Posterior cingulate gyrus (tissue), 11 donors: ENCODE data around the gene ITPRIP.
A peak's percentile ranks its signal among the peaks of the same experiment; 100 is the strongest.

ENCODE experiments used
- DNase-seq, 10 donors: peaks; one replicate each; pipeline versions ENCODE4 v3.0.0 to v3.0.0-alpha.2; 2020 to 2021; ENCODE audit warnings: mixed read lengths in 3 of 10
- intact Hi-C: fragments of 100-400 bp; cut with DNase I; formaldehyde crosslinking; loops from one replicate; pipeline ENCODE4 v1.15.1; 2023

Gene ITPRIP

DNA sequence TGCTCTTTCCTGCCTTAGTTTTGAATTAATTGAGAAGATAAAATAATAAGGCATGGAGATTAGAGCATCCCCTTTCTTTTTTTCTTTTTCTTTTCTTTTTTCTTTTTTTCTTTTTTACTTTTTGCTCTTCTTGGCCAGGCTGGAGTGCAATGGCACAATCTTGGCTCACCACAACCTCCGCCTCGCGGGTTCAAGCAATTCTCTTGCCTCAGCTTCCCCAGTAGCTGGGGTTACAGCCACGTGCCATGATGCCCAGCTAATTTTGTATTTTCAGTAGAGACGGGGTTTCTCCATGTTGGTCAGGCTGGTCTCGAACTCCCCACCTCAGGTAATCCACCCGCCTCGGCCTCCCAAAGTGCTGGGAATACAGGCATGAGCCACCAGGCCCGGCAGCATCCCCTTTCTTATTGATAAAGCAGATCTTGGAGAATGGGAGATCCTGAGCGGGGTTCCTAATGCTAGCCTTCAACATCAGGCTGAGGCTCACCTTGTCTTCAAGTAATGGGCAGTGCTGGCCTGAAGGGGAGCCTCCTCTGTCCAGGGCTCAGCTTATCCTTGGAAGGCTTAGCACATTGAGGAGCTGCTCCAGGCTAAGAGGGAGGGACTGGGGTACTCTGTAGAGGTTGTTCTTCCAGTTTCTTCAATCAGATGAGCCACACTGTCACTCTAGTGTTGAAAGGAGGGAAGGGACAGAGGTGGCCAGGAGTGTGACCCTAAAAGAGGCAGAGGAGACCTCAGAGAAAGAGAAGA lies 41.4 kb downstream of the ITPRIP start:
- peak in 1 of 10 donors; percentile 64 for DNase-seq
- intact Hi-C loops = no loop called here

DNA sequence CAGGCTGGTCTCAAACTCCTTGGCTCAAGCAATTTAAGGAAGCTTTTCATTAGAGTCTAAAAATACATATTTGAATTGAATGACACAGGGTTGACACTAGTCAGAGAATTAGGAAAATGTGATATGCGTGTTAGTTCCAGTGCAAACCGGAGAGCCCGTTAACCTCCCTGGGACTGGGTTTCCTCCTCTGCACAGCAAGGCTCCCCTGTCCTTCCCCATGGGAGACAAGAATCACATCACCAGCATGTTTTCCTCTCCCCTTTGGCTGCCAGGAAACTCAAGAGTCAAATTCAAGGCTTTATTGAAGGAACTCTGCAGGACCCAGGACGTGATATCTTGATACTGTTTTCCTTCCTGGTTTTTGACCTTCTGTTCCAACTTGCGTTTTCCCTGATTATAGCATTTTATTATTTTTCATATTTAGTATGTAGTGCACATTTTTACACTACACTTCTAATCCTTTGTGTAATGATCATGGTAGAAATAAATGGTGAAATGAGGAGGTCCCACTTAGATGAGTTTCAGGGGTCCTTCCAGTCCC lies 44.4 kb downstream of the ITPRIP start:
- intact Hi-C loops = no loop called here

DNA sequence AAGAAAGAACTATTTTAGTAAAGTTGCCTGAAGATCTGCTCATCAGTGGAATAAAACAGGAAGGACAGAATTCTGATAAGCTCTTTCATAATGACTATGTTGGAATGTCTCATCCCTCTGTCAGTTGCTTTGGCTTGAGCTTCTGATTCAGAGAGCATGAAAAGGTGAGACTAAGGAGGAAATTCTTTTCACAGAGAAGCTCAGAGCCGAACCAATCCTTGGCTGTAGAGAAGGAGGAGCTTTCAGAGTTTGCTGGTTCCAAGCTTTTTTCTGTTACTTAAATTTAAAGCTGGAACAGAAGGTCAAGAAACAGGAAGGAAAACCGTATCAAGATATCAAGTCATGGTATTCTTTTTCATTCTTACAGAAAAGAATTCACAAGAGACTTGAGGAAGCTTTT lies 45.3 kb downstream of the ITPRIP start:
- intact Hi-C loops = no loop called here
- no peak for DNase-seq

More for the DNA sequence above, 44.4 kb downstream of the ITPRIP start:
- no peak for DNase-seq

DNA sequence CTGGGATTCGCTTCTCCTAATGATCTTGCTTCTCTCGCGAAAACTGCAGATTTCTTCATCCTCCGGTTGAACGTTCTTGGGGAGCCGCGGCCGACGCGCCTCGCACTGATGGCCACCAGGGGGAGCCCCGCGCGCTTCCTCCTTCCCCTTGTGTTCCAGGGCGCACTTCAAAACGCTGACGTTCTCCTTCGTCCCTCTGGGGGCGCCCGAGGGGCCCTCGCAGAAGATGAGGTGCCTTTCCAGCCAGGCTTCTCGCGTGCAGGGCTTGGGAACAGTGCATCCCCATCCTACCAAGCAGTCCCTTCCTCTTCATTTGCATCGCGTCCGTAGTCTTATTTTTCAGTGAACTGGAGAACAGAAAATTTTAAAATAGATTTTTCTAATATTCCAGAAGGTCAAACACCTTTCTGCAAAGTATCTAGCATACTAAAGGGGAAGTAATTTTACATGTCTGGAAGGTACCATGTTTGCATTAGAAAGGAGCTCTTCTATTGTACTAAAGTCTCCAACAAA lies 46.8 kb downstream of the ITPRIP start:
- intact Hi-C loops = loop anchor here (1.0 to 2.0 kb wide), 2 partner anchors 47 to 59 kb away; partner anchors contain the start of gene ITPRIP

DNA sequence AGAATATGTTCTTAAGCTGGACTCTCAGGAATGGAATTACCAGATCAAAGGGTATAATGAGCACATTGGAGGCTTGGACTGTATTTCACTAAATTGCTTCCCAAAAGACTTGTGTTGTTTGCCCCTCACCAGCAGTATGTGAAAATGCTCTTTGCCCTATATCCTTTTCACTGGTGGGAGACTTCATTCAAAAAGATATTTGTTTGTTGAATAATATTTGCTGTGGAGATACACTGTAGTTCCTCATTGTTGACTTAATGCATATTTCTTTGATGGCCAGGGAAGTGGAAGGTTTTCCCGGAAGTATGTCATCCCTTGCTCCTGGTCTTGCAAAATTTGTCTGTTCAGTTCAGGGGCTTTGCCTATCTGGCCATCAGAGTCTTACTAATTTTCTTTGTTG lies 49.9 kb downstream of the ITPRIP start:
- intact Hi-C loops = no loop called here
- DNase-seq = no peak

More for the DNA sequence above, 46.8 kb downstream of the ITPRIP start:
- DNase-seq = peak; percentile 79 to 99 (median 90)

DNA sequence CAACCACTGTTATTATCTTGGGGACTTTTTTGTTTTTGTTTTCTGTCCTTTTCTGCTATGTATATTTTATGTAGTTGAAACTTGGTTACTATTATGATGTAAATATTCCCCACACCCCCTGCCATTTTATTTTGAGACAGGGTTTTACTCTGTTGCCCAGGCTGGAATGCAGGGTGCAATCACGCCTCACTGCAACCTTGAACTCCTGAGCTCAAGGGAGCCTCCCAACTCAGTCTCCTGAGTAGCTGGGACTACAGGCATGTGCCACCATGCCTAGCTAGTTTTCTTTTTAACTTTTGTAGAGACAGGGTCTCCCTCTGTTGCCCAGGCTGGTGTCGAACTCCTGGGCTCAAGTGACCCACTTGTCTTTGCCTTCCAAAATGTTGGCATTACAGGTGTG lies 51.3 kb downstream of the ITPRIP start:
- no peak for DNase-seq
- intact Hi-C loops = no loop called here

DNA sequence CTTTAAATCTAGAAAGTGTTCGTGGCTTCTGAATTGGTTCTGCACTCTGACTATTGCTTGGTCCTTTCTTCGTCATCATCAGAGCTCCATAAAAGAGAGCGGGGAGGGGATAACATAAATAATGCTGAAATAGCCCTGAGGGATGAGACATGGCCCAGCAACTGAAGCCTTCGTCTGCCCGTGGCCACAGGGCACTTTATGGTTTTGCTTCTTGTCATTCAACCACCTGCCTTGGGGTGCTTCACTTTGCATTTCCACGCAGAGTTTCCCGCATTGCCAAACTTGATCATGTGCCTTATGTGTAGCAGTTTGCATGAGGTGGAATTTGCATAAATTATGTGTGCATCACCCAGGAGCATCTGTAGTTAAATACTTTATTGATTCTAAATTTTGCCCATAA lies 53.4 kb downstream of the ITPRIP start:
- intact Hi-C loops = no loop called here
- DNase-seq = no peak

DNA sequence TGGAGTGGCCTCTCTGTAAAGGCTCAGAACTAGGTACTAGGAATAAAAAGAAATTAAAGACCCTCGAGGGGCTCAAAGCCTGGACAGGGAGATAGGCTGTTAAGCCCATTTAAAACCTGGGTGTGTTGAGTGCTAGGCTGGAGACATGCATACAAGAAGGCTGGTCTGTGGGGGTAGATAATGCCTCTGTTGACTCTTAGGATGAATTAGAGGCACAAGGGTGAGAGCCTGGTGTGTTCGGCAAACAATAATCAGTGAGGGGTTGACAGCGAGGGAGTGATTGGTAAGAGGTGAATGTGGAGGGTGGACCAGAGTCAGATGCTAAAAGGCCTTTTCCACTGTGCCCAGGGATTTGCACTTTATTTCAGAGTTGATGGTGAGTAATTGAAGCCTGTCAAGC lies 56.6 kb downstream of the ITPRIP start:
- intact Hi-C loops = no loop called here
- DNase-seq = no peak

DNA sequence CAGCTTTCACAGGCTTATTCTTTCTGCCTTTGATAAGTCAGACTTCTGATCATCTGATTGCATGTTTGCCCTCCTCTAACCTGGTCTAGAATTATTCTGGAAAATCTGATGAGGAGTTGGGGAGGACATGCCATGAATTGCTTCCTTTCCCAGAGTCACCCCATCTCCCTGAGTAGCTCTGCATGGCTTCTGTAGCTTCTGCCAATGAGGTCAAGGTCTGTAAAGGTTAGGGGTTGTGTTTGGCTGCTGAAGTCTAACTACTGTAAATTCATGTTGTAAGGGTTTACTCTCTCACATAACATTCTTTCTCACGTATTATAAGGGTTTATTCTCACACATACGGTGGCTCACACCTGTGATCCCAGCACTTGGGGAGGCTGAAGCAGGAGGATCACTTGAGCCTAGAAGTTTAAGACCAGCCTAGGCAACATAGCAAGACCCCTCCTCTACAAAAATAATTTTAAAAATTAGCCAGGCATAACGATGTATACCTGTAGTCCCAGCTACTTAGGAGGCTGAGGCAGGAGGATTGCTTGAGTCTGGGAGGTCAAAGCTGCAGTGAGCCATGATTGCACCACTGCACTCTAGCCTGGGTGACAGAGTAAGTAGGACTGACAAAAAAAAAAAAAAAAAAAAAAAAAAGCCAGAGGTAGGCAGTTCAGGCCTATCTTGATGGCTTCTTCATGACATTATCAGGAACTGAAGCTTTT lies 58.6 kb downstream of the ITPRIP start:
- intact Hi-C loops = no loop called here
- DNase-seq = no peak

DNA sequence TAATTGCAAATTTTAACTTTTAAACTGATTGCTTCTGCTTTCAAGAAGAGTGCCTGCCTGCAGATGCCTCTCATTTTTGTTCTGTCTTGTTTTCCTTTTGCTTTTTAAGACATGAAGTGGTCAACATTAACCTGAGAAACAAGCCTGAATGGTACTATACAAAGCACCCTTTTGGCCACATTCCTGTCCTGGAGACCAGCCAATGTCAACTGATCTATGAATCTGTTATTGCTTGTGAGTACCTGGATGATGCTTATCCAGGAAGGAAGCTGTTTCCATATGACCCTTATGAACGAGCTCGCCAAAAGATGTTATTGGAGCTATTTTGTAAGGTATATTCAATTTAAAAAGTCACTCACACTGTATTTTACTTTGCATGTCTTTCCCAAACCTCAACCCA lies 60.5 kb downstream of the ITPRIP start:
- DNase-seq = no peak
- intact Hi-C loops = no loop called here

DNA sequence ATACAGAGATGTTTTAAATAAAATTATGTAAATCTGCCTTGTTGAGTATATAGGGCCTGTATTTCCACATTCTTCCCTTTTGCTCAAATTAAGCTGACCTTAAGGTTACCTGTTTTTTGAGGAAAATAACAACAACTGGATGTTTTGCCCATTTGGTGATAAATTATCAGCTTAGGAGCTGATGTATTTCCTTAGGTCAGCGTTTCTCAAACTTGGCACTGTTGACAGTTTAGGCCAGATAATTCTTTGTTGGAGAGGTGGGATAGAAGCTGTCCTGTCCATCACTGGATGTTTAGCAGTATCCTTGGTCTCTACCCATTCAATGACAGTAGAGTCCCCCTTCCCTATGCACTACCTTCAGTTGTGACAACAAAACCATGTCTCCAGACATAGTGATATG lies 62.1 kb downstream of the ITPRIP start:
- intact Hi-C loops = no loop called here
- DNase-seq = no peak

DNA sequence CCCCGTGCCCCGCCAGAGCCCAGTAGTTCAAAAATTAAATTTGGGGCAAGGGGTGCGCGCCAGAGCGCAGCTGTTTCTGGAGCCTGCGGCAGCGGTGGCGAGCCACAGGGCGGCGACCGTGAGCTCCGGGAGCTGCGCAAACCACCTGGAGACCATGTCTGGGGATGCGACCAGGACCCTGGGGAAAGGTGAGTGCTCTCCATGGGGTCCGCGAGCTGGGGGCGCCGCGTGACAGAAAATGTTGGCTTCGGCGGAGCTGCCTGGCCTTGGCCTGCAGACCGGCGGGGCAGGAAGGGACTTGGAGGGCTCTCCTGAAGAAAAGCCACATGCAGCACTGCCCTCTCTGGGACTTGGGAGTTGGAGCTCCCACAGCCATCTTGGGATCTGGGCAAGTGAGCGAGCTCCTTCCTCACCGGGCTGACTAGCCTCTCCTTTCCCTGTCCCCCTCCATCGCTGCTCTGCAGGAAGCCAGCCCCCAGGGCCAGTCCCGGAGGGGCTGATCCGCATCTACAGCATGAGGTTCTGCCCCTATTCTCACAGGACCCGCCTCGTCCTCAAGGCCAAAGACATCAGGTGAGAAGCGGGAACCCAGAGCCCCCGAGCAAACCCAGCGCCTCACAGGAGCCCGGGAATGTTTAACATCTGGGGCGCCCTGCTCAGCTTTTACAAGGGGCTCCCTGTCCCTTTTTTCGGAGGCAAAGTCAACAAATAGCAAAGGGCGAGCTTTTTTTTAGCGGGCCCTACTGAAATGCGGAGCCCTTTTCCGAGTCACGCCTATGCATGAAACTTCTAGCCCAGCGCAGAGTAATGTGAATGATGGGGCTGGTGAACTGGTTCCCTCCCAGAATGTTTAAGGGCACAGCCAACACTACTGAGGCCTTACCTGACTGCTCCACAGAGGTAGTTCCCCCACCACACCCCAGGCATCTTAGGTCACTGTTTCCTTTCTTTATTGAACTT lies 63.2 kb downstream of the ITPRIP start:
- peak in 9 of 10 donors; percentile 32 to 95 (median 62) for DNase-seq
- intact Hi-C loops = no loop called here

DNA sequence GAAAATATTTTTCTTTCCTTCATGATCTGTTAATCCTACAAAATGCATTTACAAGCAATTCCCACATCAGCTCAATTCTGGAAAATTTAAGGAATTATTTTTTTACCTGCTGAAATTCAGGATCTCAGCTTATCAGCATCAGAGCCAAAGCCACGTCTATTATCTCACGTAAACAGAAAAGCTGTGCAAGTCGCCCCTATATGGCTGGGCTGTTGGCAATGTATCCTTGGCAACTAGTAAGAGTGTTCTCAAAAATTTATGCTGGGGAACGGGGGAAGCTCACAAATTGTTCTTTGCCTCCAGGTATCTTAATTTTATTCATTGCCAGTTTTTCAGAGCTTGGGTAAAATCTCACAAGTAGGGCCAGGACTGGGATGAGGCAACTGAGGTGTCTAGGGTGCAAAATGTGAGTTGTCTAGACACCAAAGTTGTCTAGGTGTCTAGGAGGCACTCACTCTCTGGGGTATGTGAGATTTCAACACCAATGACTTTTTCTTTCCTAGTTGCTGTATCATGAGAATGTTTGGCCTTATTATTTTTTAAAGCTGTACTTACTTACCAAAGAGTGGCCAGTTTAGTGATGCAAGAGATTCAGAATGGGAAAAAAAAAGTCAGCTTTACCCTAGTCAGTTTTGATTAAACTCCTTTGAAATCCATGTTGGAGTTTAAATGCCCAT lies 64.2 kb downstream of the ITPRIP start:
- intact Hi-C loops = no loop called here
- DNase-seq = no peak

DNA sequence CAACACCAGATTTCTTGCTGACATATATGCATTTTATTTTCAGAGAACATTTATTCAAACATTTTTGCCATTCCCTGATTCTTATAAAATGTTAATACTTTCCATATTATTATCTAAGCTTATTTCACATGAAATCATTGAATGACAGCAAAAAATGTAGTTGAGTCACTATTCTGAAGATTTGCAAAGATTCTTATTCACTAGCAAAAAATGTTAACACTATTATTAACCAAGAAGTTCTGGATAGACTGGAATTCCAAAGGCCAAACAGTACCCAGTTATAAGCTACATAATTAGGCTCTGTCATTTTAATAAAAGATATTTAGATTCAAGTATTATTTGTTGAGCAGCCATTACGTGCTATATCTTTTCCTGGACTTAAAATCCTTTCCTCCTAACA lies 65.0 kb downstream of the ITPRIP start:
- no peak for DNase-seq

DNA sequence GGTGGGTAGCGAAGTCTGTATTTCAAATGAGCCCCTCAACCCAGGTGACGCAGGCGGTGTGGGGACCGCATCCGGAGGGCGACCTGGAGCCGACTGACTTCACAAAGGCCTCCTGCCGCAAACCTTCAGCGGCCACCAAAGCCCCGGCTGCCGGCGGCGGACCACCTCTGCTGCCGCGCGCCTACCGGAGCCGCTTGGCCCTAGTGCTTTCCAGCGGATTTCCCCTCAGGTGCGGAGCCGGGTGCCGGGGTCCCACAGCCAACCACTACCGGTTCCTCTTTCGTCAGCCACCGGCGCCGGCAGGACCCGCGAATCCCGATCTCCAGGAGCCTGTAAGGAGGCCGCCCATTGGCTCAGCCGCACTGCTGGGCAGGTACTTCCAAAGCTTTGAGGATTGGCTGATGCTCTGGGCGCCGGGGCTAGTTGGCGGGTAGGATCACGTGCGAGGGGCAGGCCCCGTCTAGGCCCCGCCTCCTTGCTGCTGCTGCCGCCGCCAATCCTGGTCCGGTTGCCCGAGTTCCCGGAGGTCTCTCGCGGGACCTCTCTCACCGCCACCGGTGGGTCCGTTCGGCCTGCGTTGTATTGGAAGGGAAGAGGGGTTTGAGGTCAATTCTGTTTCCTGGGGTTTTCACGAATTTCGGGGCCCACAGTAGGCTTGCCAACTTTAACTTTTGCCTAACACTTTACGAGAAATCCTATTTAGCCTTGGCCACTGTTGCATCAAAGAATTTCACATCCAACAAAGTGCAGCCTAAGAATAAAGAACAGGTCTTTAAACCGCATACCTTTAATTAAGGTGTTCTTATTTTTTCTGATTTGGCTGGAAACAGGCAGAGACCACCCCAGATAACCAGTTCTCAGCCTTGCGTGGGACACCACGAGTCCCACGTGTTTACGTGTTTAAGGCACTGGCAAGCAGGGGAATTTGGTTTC lies 69.3 kb downstream of the ITPRIP start, which contains the start of gene GSTO2:
TSS of gene GSTO2 (plus strand) at position 472 of the 933 bp plus-strand sequence. CDS start 5,732 bp downstream, outside the sequence.
- DNase-seq = peak; percentile 97 to 100 (median 100)
- intact Hi-C loops = no loop called here

More for the DNA sequence above, 65.0 kb downstream of the ITPRIP start:
- intact Hi-C loops = no loop called here

DNA sequence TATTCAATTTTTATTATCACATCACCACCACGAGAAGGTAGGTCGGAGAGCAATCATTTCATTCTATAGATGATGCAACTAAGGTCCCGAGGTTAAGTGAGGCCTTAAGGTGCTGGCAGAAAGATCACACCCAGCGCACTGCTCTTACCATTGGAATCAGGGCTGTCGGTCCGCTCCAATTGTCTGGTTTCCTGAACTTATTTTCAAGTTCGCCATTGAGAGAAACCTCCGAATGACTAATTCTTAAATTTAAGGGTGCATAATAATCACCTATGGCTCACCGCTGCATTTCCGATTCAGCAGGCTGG lies 69.9 kb downstream of the ITPRIP start:
- intact Hi-C loops = no loop called here
- DNase-seq = no peak

DNA sequence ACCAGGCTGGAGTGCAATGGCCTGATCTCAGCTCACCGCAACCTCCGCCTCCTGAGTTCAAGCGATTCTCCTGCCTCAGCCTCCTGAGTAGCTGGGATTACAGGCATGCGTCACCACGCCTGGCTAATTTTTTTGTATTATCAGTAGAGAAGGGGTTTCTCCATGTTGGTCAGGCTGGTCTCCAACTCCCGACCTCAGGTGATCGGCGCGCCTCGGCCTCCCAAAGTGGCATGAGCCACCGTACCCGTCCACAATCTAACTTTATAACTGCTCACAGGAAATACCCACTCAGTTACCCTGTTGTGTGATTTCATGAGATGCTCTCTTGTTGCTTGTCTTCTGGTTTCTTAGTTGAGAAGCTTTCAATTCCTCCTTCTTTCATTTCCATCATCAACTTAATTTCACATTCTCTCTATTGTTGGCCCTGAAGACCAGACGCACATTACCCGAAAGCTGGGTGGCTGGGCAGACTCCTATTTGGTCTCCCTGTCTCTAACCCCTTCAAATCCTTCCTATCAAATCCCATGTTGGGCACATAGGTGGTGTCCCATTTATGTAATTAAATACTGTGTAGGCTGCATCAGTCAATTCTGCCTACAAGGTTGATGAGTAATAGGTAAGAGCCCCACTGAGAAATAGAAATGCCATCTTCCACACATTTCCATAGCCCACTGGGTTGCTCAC lies 70.4 kb downstream of the ITPRIP start:
- no peak for DNase-seq
- intact Hi-C loops = no loop called here

DNA sequence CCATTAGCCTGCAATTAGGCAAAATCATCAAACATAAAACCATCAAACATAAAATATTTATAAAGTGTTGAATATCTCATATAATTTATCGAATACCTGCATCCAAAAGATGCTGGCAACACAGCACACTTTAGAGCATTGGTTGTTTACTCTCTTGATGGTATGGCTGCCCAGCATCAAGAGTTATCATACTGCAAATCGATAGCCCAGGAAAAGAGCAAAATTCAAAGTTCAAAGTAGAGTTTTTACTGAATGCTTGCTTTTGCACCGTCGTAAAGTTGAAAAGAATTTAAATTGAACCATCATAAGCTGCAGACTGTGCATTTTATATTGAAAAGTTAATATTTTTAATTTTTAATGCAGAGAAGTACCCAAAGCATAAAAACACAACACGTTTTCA lies 73.5 kb downstream of the ITPRIP start:
- DNase-seq = no peak
- intact Hi-C loops = no loop called here
